Activated CD4-positive, CD25-positive, alpha-beta regulatory T cell treated with anti-CD3 and anti-CD28 coated beads, Interleukin-2, amount 50 U/mL, for 16 hours (primary cell): ENCODE measurements around the gene SEC14L6.

Source experiments
- DNase-seq: peaks from one replicate; pipeline ENCODE4 v3.0.0-alpha.2; 2020; ENCODE audit warnings: low read depth, low spot score

The SEC14L6 gene

GRCh38 chr22:30535182-30535581 is 11.4 kb downstream of the SEC14L6 start:
- no peak for DNase-seq

- no peak for DNase-seq
Observed at GRCh38 chr22:30531651-30532608, 14.6 kb downstream of the SEC14L6 start.

- no peak for DNase-seq
Observed at GRCh38 chr22:30526656-30527055, 19.9 kb downstream of the SEC14L6 start.

GRCh38 chr22:30523646-30524489 is 22.7 kb downstream of the SEC14L6 start:
- no peak for DNase-seq

GRCh38 chr22:30521368-30522156 is 25.0 kb downstream of the SEC14L6 start:
- no peak for DNase-seq

- no peak for DNase-seq
Observed at GRCh38 chr22:30519842-30520425, 26.6 kb downstream of the SEC14L6 start.

- no peak for DNase-seq
Observed at GRCh38 chr22:30516731-30517130, 29.8 kb downstream of the SEC14L6 start.

GRCh38 chr22:30516273-30516672 is 30.3 kb downstream of the SEC14L6 start:
- no peak for DNase-seq

- DNase-seq: no peak
Observed at GRCh38 chr22:30514252-30514651, 32.3 kb downstream of the SEC14L6 start.

GRCh38 chr22:30513462-30513861 is 33.1 kb downstream of the SEC14L6 start:
- no peak for DNase-seq

- no peak for DNase-seq
Observed at GRCh38 chr22:30511911-30512310, 34.6 kb downstream of the SEC14L6 start.

GRCh38 chr22:30511109-30511508 is 35.4 kb downstream of the SEC14L6 start:
- DNase-seq: no peak

GRCh38 chr22:30508216-30508615 is 38.3 kb downstream of the SEC14L6 start:
- no peak for DNase-seq

- no peak for DNase-seq
Observed at GRCh38 chr22:30507670-30508069, 38.9 kb downstream of the SEC14L6 start.

GRCh38 chr22:30506507-30506968 is 40.0 kb downstream of the SEC14L6 start:
- DNase-seq: no peak

- no peak for DNase-seq
Observed at GRCh38 chr22:30503551-30503950, 43.0 kb downstream of the SEC14L6 start.

GRCh38 chr22:30502911-30503310 is 43.6 kb downstream of the SEC14L6 start:
- no peak for DNase-seq

GRCh38 chr22:30502153-30502552 is 44.4 kb downstream of the SEC14L6 start:
- DNase-seq: no peak

GRCh38 chr22:30500628-30501027 is 45.9 kb downstream of the SEC14L6 start:
- DNase-seq: no peak

- no peak for DNase-seq
Observed at GRCh38 chr22:30497466-30498150, 48.9 kb downstream of the SEC14L6 start.
